HEK293 (cell line): ENCODE data around the gene CSGALNACT2.

Source experiments
- CTCF ChIA-PET: fragments of 350-600 bp; formaldehyde crosslinking; extraction: SDS; loops from one replicate; lab custom pipeline; 2021; ENCODE audit warnings: antibody characterized with exemption; lab: Yijun Ruan, JAX
- POLR2A ChIA-PET: fragments of 300-600 bp; formaldehyde crosslinking; extraction: SDS; loops from one replicate; lab custom pipeline; 2020; ENCODE audit warnings: antibody characterized with exemption, inconsistent platforms; lab: Yijun Ruan, JAX
- H3K27ac ChIP-seq: fragments of 200-500 bp; sonication (Bioruptor generic); 2 replicates; pipeline ENCODE4 v1.5.1; 2014; ENCODE audit warnings: low read depth, low read length, control low read depth, inconsistent platforms; ENCODE audit errors: extremely low read depth
- H3K36me3 ChIP-seq, 2 experiments: fragments of 200-500 bp in 1 of 2; sonication (Bioruptor generic) in 1 of 2; 1 replicate in 1 of 2; 2 replicates in 1 of 2; pipeline ENCODE4 v1.5.1; 2014 to 2017; ENCODE audit warnings: inconsistent platforms in 2 of 2, low read length in 2 of 2; ENCODE audit not compliant: control insufficient read depth in 2 of 2, insufficient read depth in 1 of 2
- H3K4me1 ChIP-seq: fragments of 200-500 bp; sonication (Bioruptor generic); 2 replicates; pipeline ENCODE4 v1.5.1; 2014; ENCODE audit warnings: mild to moderate bottlenecking, low read length, inconsistent platforms; ENCODE audit not compliant: control insufficient read depth, insufficient read depth
- H3K4me3 ChIP-seq: 2 replicates; pipeline ENCODE4 v1.5.1; 2011; ENCODE audit warnings: low read depth, mild to moderate bottlenecking, control low read depth, low read length, moderate library complexity
- H3K9me3 ChIP-seq: fragments of 200-500 bp; sonication (Bioruptor generic); 2 replicates; pipeline ENCODE4 v1.5.1; 2014; ENCODE audit warnings: low read depth, low read length, inconsistent platforms; ENCODE audit not compliant: control insufficient read depth, insufficient read depth
- GLI4 ChIP-seq: fragments of 450-650 bp; formaldehyde crosslinking; IDR thresholded peaks from 2 replicates; pipeline ENCODE4 v1.5.1; 2016; ENCODE audit warnings: missing biosample characterization, missing genetic modification characterization
- GLIS2 ChIP-seq: fragments of 450-650 bp; formaldehyde crosslinking; IDR thresholded peaks from 2 replicates; pipeline ENCODE4 v1.5.1; 2016; ENCODE audit warnings: missing biosample characterization, missing genetic modification characterization
- MEIS1 ChIP-seq: sonication (generic); formaldehyde crosslinking; IDR thresholded peaks from 2 replicates; pipeline ENCODE4 v1.8.1; 2022; ENCODE audit warnings: missing genetic modification reagents, mild to moderate bottlenecking, borderline replicate concordance
- OSR2 ChIP-seq: fragments of 450-650 bp; formaldehyde crosslinking; IDR thresholded peaks from 2 replicates; pipeline ENCODE4 v1.5.1; 2016; ENCODE audit warnings: missing biosample characterization, missing genetic modification characterization
- PRDM2 ChIP-seq: fragments of 450-650 bp; formaldehyde crosslinking; IDR thresholded peaks from 2 replicates; pipeline ENCODE4 v1.5.1; 2016; ENCODE audit warnings: missing biosample characterization, missing genetic modification characterization, borderline replicate concordance
- ZFP37 ChIP-seq: fragments of 450-650 bp; formaldehyde crosslinking; IDR thresholded peaks from 2 replicates; pipeline ENCODE4 v1.5.1; 2016; ENCODE audit warnings: missing biosample characterization, missing genetic modification characterization
- ZNF202 ChIP-seq: fragments of 450-650 bp; formaldehyde crosslinking; IDR thresholded peaks from 2 replicates; pipeline ENCODE4 v1.5.1; 2016; ENCODE audit warnings: missing biosample characterization, missing genetic modification characterization, borderline replicate concordance
- ZNF324 ChIP-seq: fragments of 450-650 bp; formaldehyde crosslinking; IDR thresholded peaks from 2 replicates; pipeline ENCODE4 v1.5.1; 2016; ENCODE audit warnings: missing biosample characterization, missing genetic modification characterization
- ZNF354C ChIP-seq: fragments of 450-650 bp; formaldehyde crosslinking; IDR thresholded peaks from 2 replicates; pipeline ENCODE4 v1.5.1; 2016; ENCODE audit warnings: missing biosample characterization, missing genetic modification characterization, low read depth, borderline replicate concordance
- ZNF529 ChIP-seq: fragments of 450-650 bp; formaldehyde crosslinking; IDR thresholded peaks from 2 replicates; pipeline ENCODE4 v1.5.1; 2017; ENCODE audit warnings: missing genetic modification characterization, missing biosample characterization; ENCODE audit not compliant: insufficient replicate concordance
- ZNF561 ChIP-seq: fragments of 450-650 bp; IDR thresholded peaks from 2 replicates; pipeline ENCODE4 v1.5.1; 2018; ENCODE audit warnings: missing biosample characterization, missing genetic modification characterization, borderline replicate concordance
- ZNF626 ChIP-seq: fragments of 450-650 bp; sonication (Bioruptor Pico); formaldehyde crosslinking; IDR thresholded peaks from 2 replicates; pipeline ENCODE4 v1.5.1; 2018; ENCODE audit warnings: missing biosample characterization, missing genetic modification characterization, inconsistent platforms
- ZNF692 ChIP-seq: fragments of 450-650 bp; formaldehyde crosslinking; IDR thresholded peaks from 2 replicates; pipeline ENCODE4 v1.5.1; 2016; ENCODE audit warnings: missing biosample characterization, missing genetic modification characterization
- ZNF777 ChIP-seq: fragments of 450-650 bp; formaldehyde crosslinking; IDR thresholded peaks from 2 replicates; pipeline ENCODE4 v1.5.1; 2017; ENCODE audit warnings: missing biosample characterization, missing genetic modification characterization, borderline replicate concordance
- ZSCAN4 ChIP-seq: fragments of 450-650 bp; formaldehyde crosslinking; IDR thresholded peaks from 2 replicates; pipeline ENCODE4 v1.5.1; 2017; ENCODE audit warnings: missing biosample characterization, missing genetic modification characterization
- TF ChIP-seq, protein P1 (sequence below): fragments of 450-650 bp; formaldehyde crosslinking; IDR thresholded peaks from 2 replicates; pipeline ENCODE4 v1.5.0; 2017; ENCODE audit warnings: missing biosample characterization, missing genetic modification characterization, borderline replicate concordance
- TF ChIP-seq, protein P2 (sequence below): fragments of 450-650 bp; formaldehyde crosslinking; IDR thresholded peaks from 2 replicates; pipeline ENCODE4 v1.5.1; 2017; ENCODE audit warnings: missing biosample characterization, missing genetic modification characterization
- TF ChIP-seq, protein P3 (sequence below): fragments of 450-650 bp; formaldehyde crosslinking; IDR thresholded peaks from 2 replicates; pipeline ENCODE4 v1.5.1; 2017; ENCODE audit warnings: missing biosample characterization, mild to moderate bottlenecking, missing genetic modification characterization, moderate library complexity
- TF ChIP-seq, protein P4 (sequence below): fragments of 450-650 bp; formaldehyde crosslinking; IDR thresholded peaks from 2 replicates; pipeline ENCODE4 v1.5.1; 2017; ENCODE audit warnings: missing biosample characterization, missing genetic modification characterization
- TF ChIP-seq, protein P5 (sequence below): fragments of 450-650 bp; formaldehyde crosslinking; IDR thresholded peaks from 2 replicates; pipeline ENCODE4; 2016; ENCODE audit warnings: missing biosample characterization, missing genetic modification characterization

CSGALNACT2 gene

GRCh38 chr10:43210556-43210955, 72.3 kb downstream of the CSGALNACT2 start:
- ChIA-PET POLR2A (no interaction called here), CTCF (interaction anchor here (0.5 kb wide), 1 partner anchor 106 kb away, joined by 3 read pairs; no protein-coding TSS in a partner anchor)
- H3K27ac ChIP-seq = no peak overlapping the region
- no peaks in the 10 kb centered on the region for H3K4me1 ChIP-seq
- H3K9me3 ChIP-seq = no peaks in the 10 kb centered on the region
- H3K36me3 ChIP-seq = no peaks in the 10 kb centered on the region
- no peak for TF ChIP-seq ZNF692 (tag by site-specific recombination)
- TF ChIP-seq, protein P1, sequence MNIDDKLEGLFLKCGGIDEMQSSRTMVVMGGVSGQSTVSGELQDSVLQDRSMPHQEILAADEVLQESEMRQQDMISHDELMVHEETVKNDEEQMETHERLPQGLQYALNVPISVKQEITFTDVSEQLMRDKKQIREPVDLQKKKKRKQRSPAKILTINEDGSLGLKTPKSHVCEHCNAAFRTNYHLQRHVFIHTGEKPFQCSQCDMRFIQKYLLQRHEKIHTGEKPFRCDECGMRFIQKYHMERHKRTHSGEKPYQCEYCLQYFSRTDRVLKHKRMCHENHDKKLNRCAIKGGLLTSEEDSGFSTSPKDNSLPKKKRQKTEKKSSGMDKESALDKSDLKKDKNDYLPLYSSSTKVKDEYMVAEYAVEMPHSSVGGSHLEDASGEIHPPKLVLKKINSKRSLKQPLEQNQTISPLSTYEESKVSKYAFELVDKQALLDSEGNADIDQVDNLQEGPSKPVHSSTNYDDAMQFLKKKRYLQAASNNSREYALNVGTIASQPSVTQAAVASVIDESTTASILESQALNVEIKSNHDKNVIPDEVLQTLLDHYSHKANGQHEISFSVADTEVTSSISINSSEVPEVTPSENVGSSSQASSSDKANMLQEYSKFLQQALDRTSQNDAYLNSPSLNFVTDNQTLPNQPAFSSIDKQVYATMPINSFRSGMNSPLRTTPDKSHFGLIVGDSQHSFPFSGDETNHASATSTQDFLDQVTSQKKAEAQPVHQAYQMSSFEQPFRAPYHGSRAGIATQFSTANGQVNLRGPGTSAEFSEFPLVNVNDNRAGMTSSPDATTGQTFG = no peak
- TF ChIP-seq, protein P2, sequence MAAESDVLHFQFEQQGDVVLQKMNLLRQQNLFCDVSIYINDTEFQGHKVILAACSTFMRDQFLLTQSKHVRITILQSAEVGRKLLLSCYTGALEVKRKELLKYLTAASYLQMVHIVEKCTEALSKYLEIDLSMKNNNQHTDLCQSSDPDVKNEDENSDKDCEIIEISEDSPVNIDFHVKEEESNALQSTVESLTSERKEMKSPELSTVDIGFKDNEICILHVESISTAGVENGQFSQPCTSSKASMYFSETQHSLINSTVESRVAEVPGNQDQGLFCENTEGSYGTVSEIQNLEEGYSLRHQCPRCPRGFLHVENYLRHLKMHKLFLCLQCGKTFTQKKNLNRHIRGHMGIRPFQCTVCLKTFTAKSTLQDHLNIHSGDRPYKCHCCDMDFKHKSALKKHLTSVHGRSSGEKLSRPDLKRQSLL (tag by site-specific recombination) = no peak
- TF ChIP-seq, protein P3, sequence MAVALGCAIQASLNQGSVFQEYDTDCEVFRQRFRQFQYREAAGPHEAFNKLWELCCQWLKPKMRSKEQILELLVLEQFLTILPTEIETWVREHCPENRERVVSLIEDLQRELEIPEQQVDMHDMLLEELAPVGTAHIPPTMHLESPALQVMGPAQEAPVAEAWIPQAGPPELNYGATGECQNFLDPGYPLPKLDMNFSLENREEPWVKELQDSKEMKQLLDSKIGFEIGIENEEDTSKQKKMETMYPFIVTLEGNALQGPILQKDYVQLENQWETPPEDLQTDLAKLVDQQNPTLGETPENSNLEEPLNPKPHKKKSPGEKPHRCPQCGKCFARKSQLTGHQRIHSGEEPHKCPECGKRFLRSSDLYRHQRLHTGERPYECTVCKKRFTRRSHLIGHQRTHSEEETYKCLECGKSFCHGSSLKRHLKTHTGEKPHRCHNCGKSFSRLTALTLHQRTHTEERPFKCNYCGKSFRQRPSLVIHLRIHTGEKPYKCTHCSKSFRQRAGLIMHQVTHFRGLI = no peak
- TF ChIP-seq MEIS1 (CRISPR knock-in tag) = no peak
- TF ChIP-seq, protein P4, sequence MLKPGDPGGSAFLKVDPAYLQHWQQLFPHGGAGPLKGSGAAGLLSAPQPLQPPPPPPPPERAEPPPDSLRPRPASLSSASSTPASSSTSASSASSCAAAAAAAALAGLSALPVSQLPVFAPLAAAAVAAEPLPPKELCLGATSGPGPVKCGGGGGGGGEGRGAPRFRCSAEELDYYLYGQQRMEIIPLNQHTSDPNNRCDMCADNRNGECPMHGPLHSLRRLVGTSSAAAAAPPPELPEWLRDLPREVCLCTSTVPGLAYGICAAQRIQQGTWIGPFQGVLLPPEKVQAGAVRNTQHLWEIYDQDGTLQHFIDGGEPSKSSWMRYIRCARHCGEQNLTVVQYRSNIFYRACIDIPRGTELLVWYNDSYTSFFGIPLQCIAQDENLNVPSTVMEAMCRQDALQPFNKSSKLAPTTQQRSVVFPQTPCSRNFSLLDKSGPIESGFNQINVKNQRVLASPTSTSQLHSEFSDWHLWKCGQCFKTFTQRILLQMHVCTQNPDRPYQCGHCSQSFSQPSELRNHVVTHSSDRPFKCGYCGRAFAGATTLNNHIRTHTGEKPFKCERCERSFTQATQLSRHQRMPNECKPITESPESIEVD = no peak
- TF ChIP-seq GLIS2 (tag by site-specific recombination) = no peak
- TF ChIP-seq ZNF777 = no peak
- no peak for TF ChIP-seq ZNF529
- TF ChIP-seq, protein P5, sequence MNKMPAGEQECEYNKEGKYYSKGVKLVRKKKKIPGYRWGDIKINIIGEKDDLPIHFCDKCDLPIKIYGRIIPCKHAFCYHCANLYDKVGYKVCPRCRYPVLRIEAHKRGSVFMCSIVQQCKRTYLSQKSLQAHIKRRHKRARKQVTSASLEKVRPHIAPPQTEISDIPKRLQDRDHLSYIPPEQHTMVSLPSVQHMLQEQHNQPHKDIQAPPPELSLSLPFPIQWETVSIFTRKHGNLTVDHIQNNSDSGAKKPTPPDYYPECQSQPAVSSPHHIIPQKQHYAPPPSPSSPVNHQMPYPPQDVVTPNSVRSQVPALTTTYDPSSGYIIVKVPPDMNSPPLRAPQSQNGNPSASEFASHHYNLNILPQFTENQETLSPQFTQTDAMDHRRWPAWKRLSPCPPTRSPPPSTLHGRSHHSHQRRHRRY (tag by site-specific recombination) = no peak
- TF ChIP-seq ZNF202 (tag by site-specific recombination) = no peak
- TF ChIP-seq ZNF626 (tag by site-specific recombination) = no peak
- no peak for TF ChIP-seq GLI4 (tag by site-specific recombination)
- no peak for TF ChIP-seq ZNF324 (tag by site-specific recombination)
- no peak for TF ChIP-seq ZNF561 (tag by site-specific recombination)
- no peak for TF ChIP-seq OSR2 (tag by site-specific recombination)
- TF ChIP-seq ZSCAN4 (tag by site-specific recombination) = no peak
- TF ChIP-seq ZFP37 (tag by site-specific recombination) = no peak
- TF ChIP-seq ZNF354C (tag by site-specific recombination) = no peak
- TF ChIP-seq PRDM2 (tag by site-specific recombination) = no peak
- H3K4me3 ChIP-seq = no peak overlapping the region
